GM23338 (cell line): ENCODE results near the gene SORCS2. TPM values are rescaled to one million over a fixed set of nuclear protein-coding genes. Genes with fewer than 3 reads are reported as not detected.

Experiments used
- ATAC-seq: fragments of 200-7000 bp; cut with Tn5 transposase; 3 replicates; pipeline ENCODE4 v1.9.1; 2020
- DNase-seq: peaks from one replicate; pipeline ENCODE4 v3.0.0-alpha.2; 2015; ENCODE audit warnings: low spot score
- H2AFZ ChIP-seq: fragments of 200-600 bp; sonication (generic); 2 replicates; pipeline ENCODE4 v1.8.0; 2016; ENCODE audit warnings: antibody characterized with exemption, mild to moderate bottlenecking, moderate library complexity
- H3F3A ChIP-seq: fragments of 200-600 bp; sonication (generic); replicated peaks from 2 replicates; pipeline ENCODE4 v1.8.0; 2017; ENCODE audit warnings: antibody characterized with exemption, mixed run types, low read depth
- H3K27ac ChIP-seq: fragments of 200-600 bp; sonication (generic); 2 replicates; pipeline ENCODE4 v1.6.1; 2016; ENCODE audit warnings: low read depth
- H3K27me3 ChIP-seq: fragments of 200-600 bp; sonication (generic); 2 replicates; pipeline ENCODE4 v1.8.0; 2016; ENCODE audit warnings: mild to moderate bottlenecking, mixed run types, moderate library complexity; ENCODE audit not compliant: insufficient read depth
- H3K36me3 ChIP-seq: fragments of 200-600 bp; sonication (generic); 2 replicates; pipeline ENCODE4 v1.8.0; 2016; ENCODE audit warnings: mild to moderate bottlenecking; ENCODE audit not compliant: insufficient read depth
- H3K4me1 ChIP-seq: fragments of 200-600 bp; sonication (generic); 2 replicates; pipeline ENCODE4 v1.8.0; 2016; ENCODE audit warnings: mild to moderate bottlenecking, moderate library complexity; ENCODE audit not compliant: insufficient read depth
- H3K4me2 ChIP-seq: fragments of 200-600 bp; sonication (generic); 2 replicates; pipeline ENCODE4 v1.7.1; 2017; ENCODE audit warnings: mixed run types
- H3K4me3 ChIP-seq: fragments of 200-600 bp; sonication (generic); 2 replicates; pipeline ENCODE4 v1.6.1; 2016; ENCODE audit warnings: mixed run types
- H3K79me2 ChIP-seq: fragments of 200-600 bp; sonication (generic); replicated peaks from 2 replicates; pipeline ENCODE4 v1.8.0; 2017; ENCODE audit warnings: mild to moderate bottlenecking; ENCODE audit not compliant: insufficient read depth
- H3K9me2 ChIP-seq: fragments of 200-600 bp; sonication (generic); 2 replicates; pipeline ENCODE4 v1.8.0; 2017; ENCODE audit not compliant: insufficient read depth
- H4K20me1 ChIP-seq: fragments of 200-600 bp; sonication (generic); replicated peaks from 2 replicates; pipeline ENCODE4 v1.8.0; 2017; ENCODE audit warnings: mild to moderate bottlenecking; ENCODE audit not compliant: insufficient read depth
- H3K27ac Mint-ChIP-seq: 2 replicates; pipeline ENCODE4 v1.8.0; 2020; ENCODE audit warnings: inconsistent platforms, mild to moderate bottlenecking, moderate library complexity, mixed read lengths
- H3K27me3 Mint-ChIP-seq: 3 replicates; pipeline ENCODE4 v1.8.0; 2022; ENCODE audit warnings: low read depth, mild to moderate bottlenecking, moderate library complexity, mixed read lengths, inconsistent platforms; ENCODE audit not compliant: insufficient read depth, poor library complexity
- H3K36me3 Mint-ChIP-seq: 3 replicates; pipeline ENCODE4 v1.8.0; 2021; ENCODE audit warnings: low read depth, mild to moderate bottlenecking, inconsistent platforms, moderate library complexity, mixed read lengths
- H3K4me1 Mint-ChIP-seq: 3 replicates; pipeline ENCODE4 v1.8.0; 2020; ENCODE audit warnings: mild to moderate bottlenecking, inconsistent platforms, mixed read lengths
- H3K4me3 Mint-ChIP-seq: 3 replicates; pipeline ENCODE4 v1.8.0; 2021; ENCODE audit warnings: moderate library complexity, mild to moderate bottlenecking, inconsistent platforms, mixed read lengths
- H3K9me3 Mint-ChIP-seq: 3 replicates; pipeline ENCODE4 v1.8.0; 2020; ENCODE audit warnings: moderate library complexity, mild to moderate bottlenecking, inconsistent platforms, mixed read lengths
- CREB1 ChIP-seq: fragments of 250-450 bp; sonication (Bioruptor Pico); IDR thresholded peaks from 2 replicates; pipeline ENCODE4 v1.5.0; 2020; ENCODE audit warnings: low read depth, mild to moderate bottlenecking, moderate library complexity
- EZH2 ChIP-seq: fragments of 200-600 bp; sonication (generic); IDR thresholded peaks from one replicate; pipeline ENCODE4 v1.8.0; 2017; ENCODE audit warnings: antibody characterized with exemption, mild to moderate bottlenecking, low read depth; ENCODE audit not compliant: unreplicated experiment
- EZH2phosphoT487 ChIP-seq: fragments of 200-600 bp; sonication (generic); IDR thresholded peaks from one replicate; pipeline ENCODE4 v1.8.1; 2018; ENCODE audit warnings: antibody characterized with exemption; ENCODE audit not compliant: unreplicated experiment
- JUNB ChIP-seq: IDR thresholded peaks from one replicate; pipeline ENCODE4 v1.6.1; 2016; ENCODE audit warnings: antibody characterized with exemption; ENCODE audit not compliant: unreplicated experiment
- NANOG ChIP-seq: IDR thresholded peaks from 2 replicates; pipeline ENCODE4 v1.6.1; 2016; ENCODE audit warnings: antibody characterized with exemption, borderline replicate concordance
- STAT1 ChIP-seq: IDR thresholded peaks from one replicate; pipeline ENCODE4 v1.6.1; 2016; ENCODE audit warnings: antibody characterized with exemption; ENCODE audit not compliant: unreplicated experiment
- ZNF114 ChIP-seq: fragments of 250-450 bp; sonication (Bioruptor Pico); IDR thresholded peaks from 2 replicates; pipeline ENCODE4 v1.5.0; 2020; ENCODE audit warnings: mild to moderate bottlenecking, moderate library complexity
- ZNF331 ChIP-seq: fragments of 250-450 bp; sonication (Bioruptor Pico); IDR thresholded peaks from 2 replicates; pipeline ENCODE4 v1.5.0; 2020; ENCODE audit warnings: low read depth, mild to moderate bottlenecking, moderate library complexity
- polyA plus RNA-seq: library from polyadenylated mRNA; unstranded; fragments of >200 nt; fragmentation: Nextera tagmentation; extraction: Ambion mirVana; gene quantifications from 2 replicates; pipeline ENCODE4 v1.2.1, GENCODE V29; 2016
- total RNA-seq: library from RNA; depleted of rRNA; stranded (reverse); fragments of >200 nt; shearing (Covaris generic); gene quantifications from 2 replicates; pipeline ENCODE4 v1.2.3, GENCODE V29; 2014
- TF ChIP-seq, protein P1 (sequence below): IDR thresholded peaks from one replicate; pipeline ENCODE4 v1.6.1; 2018; ENCODE audit warnings: antibody characterized with exemption; ENCODE audit not compliant: unreplicated experiment

The SORCS2 gene
- total and polyA plus RNA-seq, 2 experiments from 2014 or later: 0.47 to 2.4 TPM

DNA sequence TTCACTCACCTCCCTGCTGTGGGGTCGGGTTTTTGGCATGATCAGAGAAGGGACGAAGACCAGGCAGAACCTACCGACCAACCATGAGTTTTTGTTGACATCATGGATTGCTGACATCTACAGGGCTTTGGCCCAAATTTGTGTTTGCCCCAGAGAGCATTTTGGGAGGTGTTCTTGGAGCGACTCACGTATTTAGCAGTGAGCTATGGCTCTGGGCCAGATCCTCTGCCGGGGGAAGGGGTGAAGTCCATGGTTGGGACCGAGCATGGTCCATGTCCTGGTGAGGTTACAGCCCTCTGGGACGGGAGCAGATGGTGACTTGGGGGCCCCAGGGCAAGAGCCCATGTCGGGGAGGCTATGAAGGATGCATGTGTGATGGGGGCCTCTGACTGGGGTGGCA is 17.4 kb downstream of the SORCS2 start (continued):
- TF ChIP-seq, protein P1, sequence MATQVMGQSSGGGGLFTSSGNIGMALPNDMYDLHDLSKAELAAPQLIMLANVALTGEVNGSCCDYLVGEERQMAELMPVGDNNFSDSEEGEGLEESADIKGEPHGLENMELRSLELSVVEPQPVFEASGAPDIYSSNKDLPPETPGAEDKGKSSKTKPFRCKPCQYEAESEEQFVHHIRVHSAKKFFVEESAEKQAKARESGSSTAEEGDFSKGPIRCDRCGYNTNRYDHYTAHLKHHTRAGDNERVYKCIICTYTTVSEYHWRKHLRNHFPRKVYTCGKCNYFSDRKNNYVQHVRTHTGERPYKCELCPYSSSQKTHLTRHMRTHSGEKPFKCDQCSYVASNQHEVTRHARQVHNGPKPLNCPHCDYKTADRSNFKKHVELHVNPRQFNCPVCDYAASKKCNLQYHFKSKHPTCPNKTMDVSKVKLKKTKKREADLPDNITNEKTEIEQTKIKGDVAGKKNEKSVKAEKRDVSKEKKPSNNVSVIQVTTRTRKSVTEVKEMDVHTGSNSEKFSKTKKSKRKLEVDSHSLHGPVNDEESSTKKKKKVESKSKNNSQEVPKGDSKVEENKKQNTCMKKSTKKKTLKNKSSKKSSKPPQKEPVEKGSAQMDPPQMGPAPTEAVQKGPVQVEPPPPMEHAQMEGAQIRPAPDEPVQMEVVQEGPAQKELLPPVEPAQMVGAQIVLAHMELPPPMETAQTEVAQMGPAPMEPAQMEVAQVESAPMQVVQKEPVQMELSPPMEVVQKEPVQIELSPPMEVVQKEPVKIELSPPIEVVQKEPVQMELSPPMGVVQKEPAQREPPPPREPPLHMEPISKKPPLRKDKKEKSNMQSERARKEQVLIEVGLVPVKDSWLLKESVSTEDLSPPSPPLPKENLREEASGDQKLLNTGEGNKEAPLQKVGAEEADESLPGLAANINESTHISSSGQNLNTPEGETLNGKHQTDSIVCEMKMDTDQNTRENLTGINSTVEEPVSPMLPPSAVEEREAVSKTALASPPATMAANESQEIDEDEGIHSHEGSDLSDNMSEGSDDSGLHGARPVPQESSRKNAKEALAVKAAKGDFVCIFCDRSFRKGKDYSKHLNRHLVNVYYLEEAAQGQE: no peak
- TF ChIP-seq CREB1 (CRISPR knock-in tag) (no peak), ZNF114 (CRISPR knock-in tag) (no peak), JUNB (no peak)

DNA sequence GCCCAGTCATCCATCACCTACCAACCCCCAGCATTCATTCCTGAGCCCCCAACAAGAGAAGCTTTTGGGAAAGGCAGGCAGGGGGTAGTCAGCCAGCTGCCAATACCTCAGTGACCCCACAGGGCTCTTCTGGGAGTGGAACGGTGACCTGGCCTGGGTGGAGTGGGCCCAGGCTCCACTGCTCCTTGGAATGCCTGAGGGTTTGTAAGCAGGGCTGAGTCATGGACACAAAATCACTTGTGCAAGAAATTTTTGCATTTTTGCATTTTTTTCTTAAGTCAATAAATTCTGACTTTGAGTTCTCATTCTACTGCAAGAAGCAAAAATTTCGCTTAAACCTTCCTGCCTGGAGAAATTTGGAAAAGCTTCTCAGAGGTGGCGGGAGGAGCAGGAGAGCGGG is 18.5 kb downstream of the SORCS2 start:
- DNase-seq (no peak), ATAC-seq (no peak)
- no peak overlapping the region for H3K4me3 ChIP-seq
- H3K9me2 ChIP-seq: no peaks in the 10 kb centered on the region
- no peak for TF ChIP-seq ZNF114 (CRISPR knock-in tag)
- TF ChIP-seq EZH2phosphoT487: no peak
- TF ChIP-seq STAT1: no peak
- TF ChIP-seq JUNB: no peak
- no peak for TF ChIP-seq CREB1 (CRISPR knock-in tag)
- TF ChIP-seq ZNF331 (CRISPR knock-in tag): no peak
- TF ChIP-seq, protein P1: no peak
- no peak for TF ChIP-seq EZH2
- no peak for TF ChIP-seq NANOG
- Mint-ChIP-seq H3K4me1 (peaks cover 16% of the 10 kb centered on the region), H3K36me3 (peaks cover 4% of the 10 kb centered on the region; the same call in 1 of the 3 replicates), H3K27me3 (peaks cover 15% of the 10 kb centered on the region), H3K27ac (no peak overlapping the region), H3K9me3 (peaks cover 19% of the 10 kb centered on the region), H3K4me3 (no peak overlapping the region)
- H3K36me3 ChIP-seq: no peaks in the 10 kb centered on the region
- no peaks in the 10 kb centered on the region for H4K20me1 ChIP-seq
- H3K4me1 ChIP-seq: no peaks in the 10 kb centered on the region
- H3K79me2 ChIP-seq: no peaks in the 10 kb centered on the region
- no peaks in the 10 kb centered on the region for H3K27me3 ChIP-seq
- H3K27ac ChIP-seq: no peak overlapping the region
- H2AFZ ChIP-seq: no peak overlapping the region
- no peak overlapping the region for H3K4me2 ChIP-seq
- H3F3A ChIP-seq: no peaks in the 10 kb centered on the region
